ENCODE results near the gene IL17C. TPM values are rescaled to one million over a fixed set of nuclear protein-coding genes. Genes with fewer than 3 reads are reported as not detected.
A peak's percentile ranks its signal among the peaks of the same experiment; 100 is the strongest.

The IL17C gene
- total and polyA plus RNA-seq, 9 of the 15 experiments (the other 6 are each of a cell fraction or from before 2014, with no cell fraction given) = not detected

GRCh38 chr16:88684569-88685155, 46.3 kb downstream of the IL17C start:
- H3K9ac ChIP-seq (ENCODE audit: insufficient read depth in 1 of 2, low read depth in 2 of 2, low read length in 2 of 2) = peak overlapping the region in 1 of 2 experiments; percentile 61; a peak in 1 of 4 replicates
- TF ChIP-seq MEF2D (tag; conservative IDR thresholded peaks at IDR 0.05; ENCODE audit: low read depth) (no peak), PCBP1 (IDR thresholded peaks at IDR 0.05; ENCODE audit: low read depth, low read length, poor library complexity, severe bottlenecking) (no peak), CHD1 (IDR thresholded peaks at IDR 0.05; ENCODE audit: low read length) (no peak), POLR2G (IDR thresholded peaks at IDR 0.05; ENCODE audit: low read depth, low read length) (no peak), WHSC1 (IDR thresholded peaks at IDR 0.05; ENCODE audit: low read length) (no peak), BCL6 (CRISPR knock-in tag; IDR thresholded peaks at IDR 0.05) (no peak), TAF9B (IDR thresholded peaks at IDR 0.05; ENCODE audit: partially characterized antibody) (no peak), NCOR1 (IDR thresholded peaks at IDR 0.05) (no peak), CXXC5 (CRISPR knock-in tag; IDR thresholded peaks at IDR 0.05) (no peak), HDAC8 (tag; IDR thresholded peaks at IDR 0.05) (no peak), BMI1 (IDR thresholded peaks at IDR 0.05; ENCODE audit: low read length) (no peak), ZBTB33 (CRISPR knock-in tag; IDR thresholded peaks at IDR 0.05) (no peak), CEBPZ (IDR thresholded peaks at IDR 0.05; ENCODE audit: borderline replicate concordance, low read depth, low read length) (no peak), CBX5 (IDR thresholded peaks at IDR 0.05; ENCODE audit: borderline replicate concordance, low read depth) (no peak)
- TF ChIP-seq, protein P1, sequence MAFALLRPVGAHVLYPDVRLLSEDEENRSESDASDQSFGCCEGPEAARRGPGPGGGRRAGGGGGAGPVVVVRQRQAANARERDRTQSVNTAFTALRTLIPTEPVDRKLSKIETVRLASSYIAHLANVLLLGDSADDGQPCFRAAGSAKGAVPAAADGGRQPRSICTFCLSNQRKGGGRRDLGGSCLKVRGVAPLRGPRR (CRISPR knock-in tag; IDR thresholded peaks at IDR 0.05) = no peak
- TF ChIP-seq, protein P2, sequence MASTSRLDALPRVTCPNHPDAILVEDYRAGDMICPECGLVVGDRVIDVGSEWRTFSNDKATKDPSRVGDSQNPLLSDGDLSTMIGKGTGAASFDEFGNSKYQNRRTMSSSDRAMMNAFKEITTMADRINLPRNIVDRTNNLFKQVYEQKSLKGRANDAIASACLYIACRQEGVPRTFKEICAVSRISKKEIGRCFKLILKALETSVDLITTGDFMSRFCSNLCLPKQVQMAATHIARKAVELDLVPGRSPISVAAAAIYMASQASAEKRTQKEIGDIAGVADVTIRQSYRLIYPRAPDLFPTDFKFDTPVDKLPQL (IDR thresholded peaks at IDR 0.05; ENCODE audit: extremely low read depth, insufficient read length) = no peak

More at GRCh38 chr16:88684569-88685155, 46.3 kb downstream of the IL17C start:
- H3K27ac ChIP-seq (ENCODE audit: extremely low read depth, low read depth, low read length) = no peak overlapping the region
- ATAC-seq (no peak), FAIRE-seq (no peak), DNase-seq (ENCODE audit: extremely low read depth in 1 of 4, low spot score in 3 of 4) (no peak)
- H3K4me3 ChIP-seq = no peak overlapping the region
- H3K4me2 ChIP-seq (ENCODE audit: insufficient read depth, low read length) = no peak overlapping the region
- no peaks in the 10 kb centered on the region for H3K9me1 ChIP-seq (ENCODE audit: control insufficient read depth, insufficient read depth, low read length)
- no peaks in the 10 kb centered on the region for H3K9me3 ChIP-seq (replicated peaks; ENCODE audit: control insufficient read depth, insufficient read depth, low read depth, low read length)
- in situ Hi-C loops (cut with MboI) = no loop called here
- no peaks in the 10 kb centered on the region for H3K36me3 ChIP-seq (ENCODE audit: control insufficient read depth, insufficient read depth, low read length)
- H2AFZ ChIP-seq (ENCODE audit: low read depth, low read length) = no peak overlapping the region
- H3K4me1 ChIP-seq (replicated peaks in 1 of 2; ENCODE audit: control insufficient read depth in 2 of 2, insufficient read depth in 2 of 2, low read length in 2 of 2) = peaks cover 36 to 67% of the 10 kb centered on the region in 2 experiments
- intact Hi-C loops (cut with micrococcal nuclease) = loop anchor here (5.0 kb wide), 2 partner anchors 57 to 88 kb away; no protein-coding TSS in a partner anchor
- 71% methylated on average over 15 of the region's 15 CpGs for WGBS (ENCODE audit: insufficient coverage, low coverage, missing lambda C conversion rate)
- ChIA-PET POLR2A (interaction anchor here (0.5 to 1.2 kb wide), 3 partner anchors 10 to 33 kb away, joined by 3 to 6 read pairs (median 3); no protein-coding TSS in a partner anchor), CTCF (ENCODE audit: low intra/inter-chr PET ratio) (interaction anchor here (0.6 kb wide), 1 partner anchor 126 kb away, joined by 3 read pairs; no protein-coding TSS in a partner anchor)
- H3K27me3 ChIP-seq (ENCODE audit: control insufficient read depth in 2 of 2, insufficient read depth in 2 of 2, low read length in 2 of 2) = no peaks in the 10 kb centered on the region
- H3K79me2 ChIP-seq (ENCODE audit: control insufficient read depth, insufficient read depth, low read length) = no peaks in the 10 kb centered on the region; the same call in 2 of the 3 replicates
- H4K20me1 ChIP-seq (replicated peaks; ENCODE audit: control insufficient read depth, insufficient read depth, low read length) = no peaks in the 10 kb centered on the region; the same call in 1 of the 2 replicates
- no TSS peak for BruUV-seq (replicated peaks)

Measured in K562 (cell line).